C4-2B (cell line): ENCODE results near the gene ZNF318.

ENCODE experiments used
- ZFX ChIP-seq: fragments of 450-650 bp; IDR thresholded peaks from 2 replicates; pipeline ENCODE4 v1.6.1; 2017
- TF ChIP-seq, protein P1 (sequence below): fragments of 450-650 bp; conservative IDR thresholded peaks from 2 replicates; pipeline ENCODE4 v1.5.1; 2017; ENCODE audit warnings: mild to moderate bottlenecking

DNA sequence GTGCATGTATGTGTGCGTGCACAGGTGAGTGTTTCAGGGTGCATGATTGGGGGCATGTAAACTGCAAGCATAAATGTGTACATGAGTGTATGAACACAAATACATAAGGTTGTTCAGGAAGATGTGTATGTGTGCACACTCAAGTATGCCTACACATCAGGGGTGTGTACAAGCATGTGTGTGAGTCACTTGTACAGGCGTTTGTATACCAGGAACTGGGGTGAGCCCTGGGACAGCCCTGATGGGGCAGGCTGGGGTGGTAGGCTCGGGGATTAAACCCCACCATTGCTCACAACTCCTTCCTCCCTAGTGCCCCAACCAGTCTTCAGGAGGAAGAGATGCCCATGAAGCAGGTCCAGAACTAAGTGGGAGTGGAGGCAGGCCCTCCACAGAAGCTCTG lies 65.1 kb downstream of the ZNF318 start:
- TF ChIP-seq, protein P1, sequence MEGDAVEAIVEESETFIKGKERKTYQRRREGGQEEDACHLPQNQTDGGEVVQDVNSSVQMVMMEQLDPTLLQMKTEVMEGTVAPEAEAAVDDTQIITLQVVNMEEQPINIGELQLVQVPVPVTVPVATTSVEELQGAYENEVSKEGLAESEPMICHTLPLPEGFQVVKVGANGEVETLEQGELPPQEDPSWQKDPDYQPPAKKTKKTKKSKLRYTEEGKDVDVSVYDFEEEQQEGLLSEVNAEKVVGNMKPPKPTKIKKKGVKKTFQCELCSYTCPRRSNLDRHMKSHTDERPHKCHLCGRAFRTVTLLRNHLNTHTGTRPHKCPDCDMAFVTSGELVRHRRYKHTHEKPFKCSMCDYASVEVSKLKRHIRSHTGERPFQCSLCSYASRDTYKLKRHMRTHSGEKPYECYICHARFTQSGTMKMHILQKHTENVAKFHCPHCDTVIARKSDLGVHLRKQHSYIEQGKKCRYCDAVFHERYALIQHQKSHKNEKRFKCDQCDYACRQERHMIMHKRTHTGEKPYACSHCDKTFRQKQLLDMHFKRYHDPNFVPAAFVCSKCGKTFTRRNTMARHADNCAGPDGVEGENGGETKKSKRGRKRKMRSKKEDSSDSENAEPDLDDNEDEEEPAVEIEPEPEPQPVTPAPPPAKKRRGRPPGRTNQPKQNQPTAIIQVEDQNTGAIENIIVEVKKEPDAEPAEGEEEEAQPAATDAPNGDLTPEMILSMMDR, result no peak
- TF ChIP-seq ZFX, result no peak
